Measurements from ENCODE around the gene MGAT3. TPM values are rescaled to one million over a fixed set of nuclear protein-coding genes. Genes with fewer than 3 reads are reported as not detected.

The MGAT3 gene
- polyA plus RNA-seq, 1 donor from 2014 or later, result 29.1 TPM

DNA sequence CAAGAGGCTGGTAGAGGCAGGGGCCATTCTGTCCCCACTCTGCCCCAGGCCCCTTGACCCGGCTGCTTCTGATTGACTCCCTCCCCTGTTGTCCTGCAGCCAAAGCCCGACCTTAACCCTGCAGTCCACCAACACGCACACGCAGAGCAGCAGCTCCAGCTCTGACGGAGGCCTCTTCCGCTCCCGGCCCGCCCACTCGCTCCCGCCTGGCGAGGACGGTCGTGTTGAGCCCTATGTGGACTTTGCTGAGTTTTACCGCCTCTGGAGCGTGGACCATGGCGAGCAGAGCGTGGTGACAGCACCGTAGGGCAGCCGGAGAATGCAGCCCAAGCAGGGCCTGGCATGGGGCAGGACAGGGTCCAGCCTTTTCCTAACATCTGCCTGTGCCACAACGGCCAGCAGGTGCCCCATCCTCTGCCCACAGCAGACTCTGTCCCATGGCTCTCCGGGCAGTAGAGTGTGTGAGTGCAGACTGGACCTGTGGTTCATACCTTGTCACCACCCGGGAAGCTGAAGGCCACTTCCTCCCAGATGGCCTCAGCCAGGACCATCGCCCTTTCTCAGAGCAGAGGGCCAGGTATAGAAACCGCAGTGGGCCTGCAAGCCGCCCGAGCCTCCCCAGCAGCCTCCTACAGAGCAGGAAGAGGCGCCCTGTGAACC, 26.8 kb upstream of the MGAT3 start:
- Histone ChIP-seq H3K4me2 (ENCODE audit: low read length) (no peak overlapping the region), H3K27ac (ENCODE audit: low read length) (no peak overlapping the region), H3K9ac (ENCODE audit: low read length) (no peak overlapping the region), H3K27me3 (ENCODE audit: insufficient read depth, low read depth, low read length) (no peaks in the 10 kb centered on the region), H3K9me2 (ENCODE audit: insufficient read depth, low read length) (no peaks in the 10 kb centered on the region), H2AFZ (ENCODE audit: low read depth, low read length) (no peak overlapping the region), H3F3A (ENCODE audit: insufficient read depth, low read length, poor library complexity, severe bottlenecking) (no peaks in the 10 kb centered on the region), H3K36me3 (ENCODE audit: insufficient read depth, low read length) (peaks cover 5% of the 10 kb centered on the region), H4K20me1 (ENCODE audit: insufficient read depth) (no peaks in the 10 kb centered on the region), H3K9me3 (ENCODE audit: low read length) (no peaks in the 10 kb centered on the region), H3K4me3 (ENCODE audit: low read length) (no peak overlapping the region), H3K79me2 (replicated peaks; ENCODE audit: insufficient read depth, low read length) (no peaks in the 10 kb centered on the region)
- TF ChIP-seq CTCF (IDR thresholded peaks at IDR 0.05; ENCODE audit: poor library complexity, severe bottlenecking) (no peak), TAF1 (IDR thresholded peaks at IDR 0.05; ENCODE audit: low read depth) (no peak), MXI1 (conservative IDR thresholded peaks at IDR 0.05; ENCODE audit: poor library complexity, severe bottlenecking) (no peak), POLR2AphosphoS5 (IDR thresholded peaks at IDR 0.05) (no peak), EZH2 (IDR thresholded peaks at IDR 0.05; ENCODE audit: borderline replicate concordance, insufficient read depth, low read length, poor library complexity, severe bottlenecking) (no peak), RAD21 (conservative IDR thresholded peaks at IDR 0.05) (no peak), SMC3 (conservative IDR thresholded peaks at IDR 0.05; ENCODE audit: poor library complexity) (no peak), EP300 (conservative IDR thresholded peaks at IDR 0.05; ENCODE audit: poor library complexity, severe bottlenecking) (no peak)

- no peak overlapping the region for H3K27ac ChIP-seq (ENCODE audit: low read length)
- no peaks in the 10 kb centered on the region for H3K9me2 ChIP-seq (ENCODE audit: insufficient read depth, low read length)
- H3K4me2 ChIP-seq (ENCODE audit: low read length), result no peak overlapping the region
- no peaks in the 10 kb centered on the region for H3K27me3 ChIP-seq (ENCODE audit: insufficient read depth, low read depth, low read length)
- H3K36me3 ChIP-seq (ENCODE audit: insufficient read depth, low read length), result peaks cover 5% of the 10 kb centered on the region
- H3K9ac ChIP-seq (ENCODE audit: low read length), result no peak overlapping the region
- no peak overlapping the region for H2AFZ ChIP-seq (ENCODE audit: low read depth, low read length)
- no peak overlapping the region for H3K4me3 ChIP-seq (ENCODE audit: low read length)
- no peaks in the 10 kb centered on the region for H4K20me1 ChIP-seq (ENCODE audit: insufficient read depth)
- H3K79me2 ChIP-seq (replicated peaks; ENCODE audit: insufficient read depth, low read length), result no peaks in the 10 kb centered on the region
- no peaks in the 10 kb centered on the region for H3F3A ChIP-seq (ENCODE audit: insufficient read depth, low read length, poor library complexity, severe bottlenecking)
- TF ChIP-seq EP300 (conservative IDR thresholded peaks at IDR 0.05; ENCODE audit: poor library complexity, severe bottlenecking) (no peak), CTCF (IDR thresholded peaks at IDR 0.05; ENCODE audit: poor library complexity, severe bottlenecking) (no peak)
- no peaks in the 10 kb centered on the region for H3K9me3 ChIP-seq (ENCODE audit: low read length)
Observed at GRCh38 chr22:39430576-39431150, 26.1 kb upstream of the MGAT3 start.

Measured in neural cell (in vitro differentiated cells).